KOPT-K1 (cell line): ENCODE results near the gene KDM5B.

Source experiments
- H3K27ac ChIP-seq: fragments of 200-600 bp; sonication (generic); 2 replicates; pipeline ENCODE4 v1.5.1; 2016; ENCODE audit warnings: antibody characterized with exemption, mild to moderate bottlenecking, low read depth, low read length; ENCODE audit not compliant: poor library complexity, severe bottlenecking
- H3K36me3 ChIP-seq: fragments of 200-600 bp; sonication (generic); 2 replicates; pipeline ENCODE4 v1.5.1; 2017; ENCODE audit warnings: antibody characterized with exemption, mild to moderate bottlenecking, low read length, moderate library complexity; ENCODE audit not compliant: insufficient read depth
- H3K9me3 ChIP-seq: fragments of 200-600 bp; sonication (generic); 2 replicates; pipeline ENCODE4 v1.5.1; 2017; ENCODE audit warnings: antibody characterized with exemption, low read length, mild to moderate bottlenecking; ENCODE audit not compliant: insufficient read depth, poor library complexity, severe bottlenecking

The KDM5B gene

DNA sequence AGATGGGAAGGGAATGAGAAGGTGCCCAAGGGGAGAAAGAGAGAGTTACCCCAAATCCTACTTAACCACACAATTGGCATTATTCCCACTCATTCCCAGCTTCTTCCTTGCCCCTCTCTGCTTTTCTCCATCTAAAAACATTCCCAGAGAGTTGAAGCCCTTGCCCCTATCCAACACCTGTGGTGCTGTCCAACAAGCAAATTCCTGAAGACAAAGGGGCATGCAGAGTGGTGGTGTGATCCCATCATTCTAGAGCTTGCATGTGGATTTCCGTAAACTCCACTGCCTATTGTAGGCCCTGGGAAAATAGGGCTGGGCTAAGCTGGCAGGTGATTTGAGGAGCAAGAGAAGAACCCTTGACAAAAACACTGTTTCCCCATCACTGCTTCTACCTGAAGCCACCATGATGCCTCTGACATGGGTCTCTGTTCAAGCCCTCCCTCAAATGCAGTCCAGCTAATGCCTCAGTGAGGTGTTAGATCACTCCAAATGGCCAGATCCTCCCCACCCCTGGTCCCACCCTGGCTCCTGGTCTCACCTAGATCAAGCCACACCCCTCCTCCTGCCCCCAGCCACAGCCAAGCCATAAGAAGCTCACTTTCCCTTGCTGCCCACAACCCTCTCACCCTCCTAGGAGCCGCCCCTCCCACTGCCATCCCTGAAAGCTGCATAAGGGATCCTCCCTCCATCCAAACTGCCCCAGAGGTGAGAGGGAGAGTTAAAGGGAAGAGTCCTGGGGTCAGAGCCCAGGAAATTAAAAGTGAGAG is 127.5 kb downstream of the KDM5B start:
- no peak overlapping the region for H3K27ac ChIP-seq
- H3K9me3 ChIP-seq, result peaks cover 7% of the 10 kb centered on the region
- H3K36me3 ChIP-seq, result no peaks in the 10 kb centered on the region

- H3K9me3 ChIP-seq, result peaks cover 7% of the 10 kb centered on the region
- no peaks in the 10 kb centered on the region for H3K36me3 ChIP-seq
- H3K27ac ChIP-seq, result no peak overlapping the region
Measured at GRCh38 chr1:202679406-202680177, 128.6 kb downstream of the KDM5B start.

GRCh38 chr1:202677433-202677832 is 130.8 kb downstream of the KDM5B start:
- H3K27ac ChIP-seq, result no peak overlapping the region
- no peaks in the 10 kb centered on the region for H3K36me3 ChIP-seq
- peaks cover 7% of the 10 kb centered on the region for H3K9me3 ChIP-seq
